SIG-M5 (cell line): ENCODE data around the gene ZDHHC11.
"Not testable (repeated sequence)": the region's sequence is repeated elsewhere in the genome, so short reads cannot be mapped to it uniquely, and the experiment has no call there.

Experiments
- DNase-seq: peaks from one replicate; lab custom pipeline; 2025; lab: John Stamatoyannopoulos, UW

ZDHHC11 gene

GRCh38 chr5:880816-881550 lies 30.2 kb upstream of the ZDHHC11 start:
- DNase-seq = no peak

GRCh38 chr5:878677-879076 lies 27.9 kb upstream of the ZDHHC11 start:
- DNase-seq = not testable (repeated sequence)

GRCh38 chr5:878125-878524 lies 27.3 kb upstream of the ZDHHC11 start:
- DNase-seq = no peak

GRCh38 chr5:876398-877365 lies 25.9 kb upstream of the ZDHHC11 start:
- no peak for DNase-seq

- no peak for DNase-seq
Observed at GRCh38 chr5:875931-876330, 25.1 kb upstream of the ZDHHC11 start.

- no peak for DNase-seq
Observed at GRCh38 chr5:873328-873727, 22.5 kb upstream of the ZDHHC11 start.

- DNase-seq = no peak
Observed at GRCh38 chr5:872301-872700, 21.5 kb upstream of the ZDHHC11 start.

GRCh38 chr5:871596-872298 lies 21.0 kb upstream of the ZDHHC11 start:
- no peak for DNase-seq

GRCh38 chr5:870956-871355 lies 20.2 kb upstream of the ZDHHC11 start:
- no peak for DNase-seq

- no peak for DNase-seq
Observed at GRCh38 chr5:868428-869135, 17.8 kb upstream of the ZDHHC11 start.

- no peak for DNase-seq
Observed at GRCh38 chr5:867300-867870, 16.6 kb upstream of the ZDHHC11 start.

- DNase-seq = no peak
Observed at GRCh38 chr5:865771-866170, 15.0 kb upstream of the ZDHHC11 start.

- no peak for DNase-seq
Observed at GRCh38 chr5:865168-865521, 14.4 kb upstream of the ZDHHC11 start.

GRCh38 chr5:864492-865167 lies 13.8 kb upstream of the ZDHHC11 start:
- DNase-seq = no peak

GRCh38 chr5:863244-863805 lies 12.5 kb upstream of the ZDHHC11 start:
- DNase-seq = no peak

GRCh38 chr5:862367-863243 lies 11.8 kb upstream of the ZDHHC11 start:
- no peak for DNase-seq

GRCh38 chr5:861442-862366 lies 10.9 kb upstream of the ZDHHC11 start:
- no peak for DNase-seq

GRCh38 chr5:860506-861150 lies 9.8 kb upstream of the ZDHHC11 start:
- DNase-seq = no peak
